Liver (tissue), 9 donors: ENCODE data around the gene ISM1. TPM values are rescaled to one million over a fixed set of nuclear protein-coding genes. Genes with fewer than 3 reads are reported as not detected.

Experiments
- DNase-seq: peaks from one replicate; pipeline ENCODE4 v3.0.0-alpha.2; 2017; ENCODE audit warnings: low spot score
- H3K27ac ChIP-seq, 2 donors: one replicate each; pipeline ENCODE4 v1.7.0; 2013; ENCODE audit warnings: inconsistent platforms in 2 of 2, low read length in 2 of 2, control low read depth in 1 of 2, low read depth in 1 of 2, mild to moderate bottlenecking in 1 of 2
- H3K27me3 ChIP-seq, 4 donors: one replicate each; pipeline versions ENCODE4 v1.6.1 to v1.7.0; 2013; ENCODE audit warnings: low read length in 3 of 4, inconsistent platforms in 1 of 4, mild to moderate bottlenecking in 1 of 4, moderate library complexity in 1 of 4; ENCODE audit not compliant: control insufficient read depth in 4 of 4, insufficient read depth in 4 of 4
- H3K36me3 ChIP-seq, 4 donors: one replicate each; pipeline versions ENCODE4 v1.6.1 to v1.7.0; 2013; ENCODE audit warnings: low read length in 3 of 4, mild to moderate bottlenecking in 3 of 4, low read depth in 1 of 4, moderate library complexity in 1 of 4; ENCODE audit not compliant: control insufficient read depth in 4 of 4, insufficient read depth in 3 of 4
- H3K4me1 ChIP-seq, 4 donors: one replicate each; pipeline versions ENCODE4 v1.6.1 to v1.7.0; 2013; ENCODE audit warnings: low read length in 3 of 4, mild to moderate bottlenecking in 3 of 4, moderate library complexity in 1 of 4; ENCODE audit not compliant: control insufficient read depth in 4 of 4, insufficient read depth in 4 of 4
- H3K4me3 ChIP-seq, 3 donors: one replicate each; pipeline versions ENCODE4 v1.6.1 to v1.7.0; 2013; ENCODE audit warnings: low read length in 3 of 3, control low read depth in 1 of 3, low read depth in 1 of 3, mild to moderate bottlenecking in 1 of 3
- H3K9ac ChIP-seq, 2 donors: one replicate each; pipeline ENCODE4 v1.7.0; 2013; ENCODE audit warnings: low read length in 2 of 2, mild to moderate bottlenecking in 2 of 2, moderate library complexity in 2 of 2, control low read depth in 1 of 2, low read depth in 1 of 2
- H3K9me3 ChIP-seq, 4 donors: one replicate each; pipeline versions ENCODE4 v1.6.1 to v1.7.0; 2013; ENCODE audit warnings: low read length in 3 of 4; ENCODE audit not compliant: control insufficient read depth in 4 of 4
- ATF3 ChIP-seq: IDR thresholded peaks from 2 replicates; pipeline ENCODE4 v1.6.1; 2016; ENCODE audit warnings: antibody characterized with exemption
- CTCF ChIP-seq: fragments of 150-350 bp; IDR thresholded peaks from 2 replicates; pipeline ENCODE4 v1.5.1; 2017; ENCODE audit warnings: improper control_type of control experiment, low read depth, low read length; ENCODE audit not compliant: missing input control
- EGR1 ChIP-seq, 2 donors: IDR thresholded peaks; 2 replicates each; pipeline ENCODE4 v1.6.1; 2016 to 2018; ENCODE audit warnings: antibody characterized with exemption in 2 of 2, low read depth in 2 of 2
- FOXA1 ChIP-seq: IDR thresholded peaks from 2 replicates; pipeline ENCODE4 v1.6.1; 2016; ENCODE audit warnings: antibody characterized with exemption
- FOXA2 ChIP-seq: IDR thresholded peaks from 2 replicates; pipeline ENCODE4 v1.6.1; 2016; ENCODE audit warnings: antibody characterized with exemption
- GABPA ChIP-seq, 2 donors: IDR thresholded peaks in 1 of 2; conservative IDR thresholded peaks in 1 of 2; 2 replicates each; pipeline ENCODE4 v1.6.1; 2016; ENCODE audit warnings: antibody characterized with exemption in 2 of 2, mild to moderate bottlenecking in 1 of 2, moderate library complexity in 1 of 2
- HNF4A ChIP-seq, 2 donors: conservative IDR thresholded peaks; 2 replicates each; pipeline ENCODE4 v1.6.1; 2016; ENCODE audit warnings: antibody characterized with exemption in 2 of 2, mild to moderate bottlenecking in 2 of 2
- HNF4G ChIP-seq: IDR thresholded peaks from 2 replicates; pipeline ENCODE4 v1.6.1; 2016; ENCODE audit warnings: antibody characterized with exemption
- JUND ChIP-seq, 2 donors: IDR thresholded peaks; 2 replicates each; pipeline ENCODE4 v1.6.1; 2016; ENCODE audit warnings: antibody characterized with exemption in 2 of 2
- MAX ChIP-seq: IDR thresholded peaks from 2 replicates; pipeline ENCODE4 v1.6.1; 2016; ENCODE audit warnings: antibody characterized with exemption
- NR2F2 ChIP-seq: IDR thresholded peaks from 2 replicates; pipeline ENCODE4 v1.6.1; 2016; ENCODE audit warnings: antibody characterized with exemption
- RAD21 ChIP-seq, 2 donors: IDR thresholded peaks; 2 replicates each; pipeline ENCODE4 v1.6.1; 2016; ENCODE audit warnings: antibody characterized with exemption in 2 of 2, mild to moderate bottlenecking in 2 of 2
- REST ChIP-seq: IDR thresholded peaks from 2 replicates; pipeline ENCODE4 v1.6.1; 2016; ENCODE audit warnings: antibody characterized with exemption, mild to moderate bottlenecking
- RXRA ChIP-seq, 2 donors: IDR thresholded peaks; 2 replicates each; pipeline ENCODE4 v1.6.1; 2017 to 2018; ENCODE audit warnings: antibody characterized with exemption in 2 of 2, mild to moderate bottlenecking in 1 of 2
- SP1 ChIP-seq: IDR thresholded peaks from 2 replicates; pipeline ENCODE4 v1.6.1; 2018; ENCODE audit warnings: antibody characterized with exemption, mild to moderate bottlenecking
- TAF1 ChIP-seq: conservative IDR thresholded peaks from 2 replicates; pipeline ENCODE4 v1.6.1; 2016; ENCODE audit warnings: antibody characterized with exemption, mild to moderate bottlenecking
- YY1 ChIP-seq: IDR thresholded peaks from 2 replicates; pipeline ENCODE4 v1.6.1; 2016; ENCODE audit warnings: antibody characterized with exemption, mild to moderate bottlenecking
- ZBTB33 ChIP-seq: IDR thresholded peaks from 2 replicates; pipeline ENCODE4 v1.6.1; 2016; ENCODE audit warnings: antibody characterized with exemption
- WGBS: extraction: QIAGEN DNeasy Blood & Tissue Kit; methylation state at CpG from one replicate; pipeline ENCODE4 v1.1.7; 2013; 5-methylcytosine and 5-hydroxymethylcytosine counted together
- polyA plus RNA-seq, 2 donors: library from polyadenylated mRNA; stranded (reverse) in 1 of 2; unstranded in 1 of 2; fragments of 200-250 nt in 1 of 2; fragments of >200 nt in 1 of 2; fragmentation: Nextera tagmentation in 1 of 2; extraction: Ambion mirVana in 1 of 2; gene quantifications; one replicate each; pipeline versions ENCODE4 v1.2.1 to v1.2.3, GENCODE V29; 2013 to 2015
- total RNA-seq, 2 donors: library from RNA; depleted of rRNA; stranded (reverse); fragments of >200 nt; gene quantifications; one replicate each; pipeline ENCODE4 v1.2.3, GENCODE V29; 2014
- donor health status: healthy.
- donor health status: healthy.
- donor health status: healthy.
- donor health status: healthy.
- donor health status: healthy.

The ISM1 gene
- total and polyA plus RNA-seq, 4 donors = 0.82 to 6.4 (median 1.2) TPM; not detected in 1

- no peaks in the 10 kb centered on the region for H3K27me3 ChIP-seq
- peaks cover 0 to 4% (median 0%) of the 10 kb centered on the region in 4 donors for H3K36me3 ChIP-seq
- no peak overlapping the region for H3K9ac ChIP-seq
- no peak overlapping the region for H3K4me3 ChIP-seq
- H3K4me1 ChIP-seq = peaks cover 6 to 34% (median 21%) of the 10 kb centered on the region in 4 donors
- no peaks in the 10 kb centered on the region for H3K9me3 ChIP-seq
- H3K27ac ChIP-seq = no peak overlapping the region
- DNase-seq = no peak
- WGBS = 92% methylated on average over 6 of the region's 6 CpGs
- TF ChIP-seq FOXA2 (no peak), FOXA1 (no peak), TAF1 (no peak), ATF3 (no peak), REST (no peak), RAD21 (IDR thresholded peaks at IDR 0.05) (no peak), HNF4A (conservative IDR thresholded peaks at IDR 0.05) (no peak), RXRA (IDR thresholded peaks at IDR 0.05) (no peak), HNF4G (no peak), YY1 (no peak), SP1 (no peak), NR2F2 (no peak), ZBTB33 (no peak), GABPA (IDR thresholded peaks at IDR 0.05 in 1 of 2, conservative IDR thresholded peaks at IDR 0.05 in 1 of 2) (no peak), CTCF (no peak)
Measured at GRCh38 chr20:13285408-13285807, 64.3 kb downstream of the ISM1 start.

GRCh38 chr20:13286052-13286451 lies 65.0 kb downstream of the ISM1 start:
- H3K27ac ChIP-seq = no peak overlapping the region
- H3K36me3 ChIP-seq = peaks cover 0 to 4% (median 0%) of the 10 kb centered on the region in 4 donors
- H3K4me1 ChIP-seq = peaks cover 7 to 39% (median 24%) of the 10 kb centered on the region in 4 donors
- WGBS = 96% methylated on average over 5 of the region's 5 CpGs
- H3K9me3 ChIP-seq = no peaks in the 10 kb centered on the region
- DNase-seq = no peak
- no peak overlapping the region for H3K4me3 ChIP-seq
- H3K27me3 ChIP-seq = no peaks in the 10 kb centered on the region
- no peak overlapping the region for H3K9ac ChIP-seq
- TF ChIP-seq ATF3 (no peak), FOXA2 (no peak), SP1 (no peak), JUND (IDR thresholded peaks at IDR 0.05) (no peak), RXRA (IDR thresholded peaks at IDR 0.05) (no peak), REST (no peak), RAD21 (IDR thresholded peaks at IDR 0.05) (no peak), NR2F2 (no peak), EGR1 (IDR thresholded peaks at IDR 0.05; ENCODE audit: low read depth in 2 of 2) (no peak), MAX (no peak), HNF4G (no peak), YY1 (no peak), CTCF (no peak)
